ENCODE data around the gene LONRF2.

Gene LONRF2

DNA sequence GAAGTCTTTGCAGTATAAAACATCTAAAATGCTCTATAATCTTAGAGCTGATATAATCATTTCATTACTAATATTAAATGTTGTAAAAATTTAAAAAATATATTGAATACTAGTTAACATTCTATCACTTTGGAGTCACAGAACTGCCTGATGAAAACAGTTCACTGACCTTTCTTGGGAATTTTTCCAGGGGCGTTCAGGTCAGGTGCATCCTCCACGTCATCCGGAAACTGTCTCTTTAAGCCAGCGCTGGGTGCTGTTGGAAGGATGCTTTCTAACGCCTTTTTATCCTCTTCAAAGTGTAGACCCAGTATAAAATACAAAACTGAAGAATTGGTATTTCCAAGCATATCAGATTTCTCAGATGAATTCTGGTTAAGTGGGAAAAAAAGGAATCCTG, 22.8 kb downstream of the LONRF2 start:
- no peak for DNase-seq

DNA sequence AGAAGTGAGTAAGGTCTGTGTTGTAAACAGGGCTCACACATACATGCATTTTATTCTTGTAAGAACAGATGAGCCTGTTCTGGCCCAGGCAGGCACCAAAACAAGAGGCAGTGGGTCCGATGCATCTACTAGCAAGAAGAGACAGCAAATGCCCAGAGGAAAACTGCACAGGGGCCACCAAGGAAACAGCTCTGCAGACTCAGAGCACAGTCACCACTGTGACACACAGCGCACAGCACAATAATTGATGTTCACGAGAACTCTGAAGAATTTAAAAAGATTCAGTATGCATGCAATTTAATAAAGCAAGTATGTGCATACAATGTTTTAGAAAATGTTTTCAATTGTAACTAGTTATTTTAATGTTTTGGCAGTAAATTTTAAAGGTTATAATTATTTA, 24.8 kb downstream of the LONRF2 start:
- DNase-seq = no peak

DNA sequence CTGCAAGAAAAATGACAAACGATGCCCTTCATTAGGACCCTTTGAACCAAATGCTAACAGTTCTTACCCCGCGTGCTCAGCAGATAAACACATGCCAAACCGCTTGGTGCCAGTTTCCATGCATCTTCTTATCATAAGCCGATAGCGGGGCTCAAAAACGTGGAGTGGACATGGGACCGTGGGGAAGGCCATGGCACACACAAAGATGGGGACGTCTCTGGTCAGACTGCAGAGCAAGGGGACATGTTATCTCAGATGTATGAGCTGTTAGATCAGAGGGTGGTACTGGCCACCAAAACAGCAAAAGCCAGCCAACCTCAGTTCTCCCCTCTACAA, 28.2 kb downstream of the LONRF2 start:
- no peak for DNase-seq

DNA sequence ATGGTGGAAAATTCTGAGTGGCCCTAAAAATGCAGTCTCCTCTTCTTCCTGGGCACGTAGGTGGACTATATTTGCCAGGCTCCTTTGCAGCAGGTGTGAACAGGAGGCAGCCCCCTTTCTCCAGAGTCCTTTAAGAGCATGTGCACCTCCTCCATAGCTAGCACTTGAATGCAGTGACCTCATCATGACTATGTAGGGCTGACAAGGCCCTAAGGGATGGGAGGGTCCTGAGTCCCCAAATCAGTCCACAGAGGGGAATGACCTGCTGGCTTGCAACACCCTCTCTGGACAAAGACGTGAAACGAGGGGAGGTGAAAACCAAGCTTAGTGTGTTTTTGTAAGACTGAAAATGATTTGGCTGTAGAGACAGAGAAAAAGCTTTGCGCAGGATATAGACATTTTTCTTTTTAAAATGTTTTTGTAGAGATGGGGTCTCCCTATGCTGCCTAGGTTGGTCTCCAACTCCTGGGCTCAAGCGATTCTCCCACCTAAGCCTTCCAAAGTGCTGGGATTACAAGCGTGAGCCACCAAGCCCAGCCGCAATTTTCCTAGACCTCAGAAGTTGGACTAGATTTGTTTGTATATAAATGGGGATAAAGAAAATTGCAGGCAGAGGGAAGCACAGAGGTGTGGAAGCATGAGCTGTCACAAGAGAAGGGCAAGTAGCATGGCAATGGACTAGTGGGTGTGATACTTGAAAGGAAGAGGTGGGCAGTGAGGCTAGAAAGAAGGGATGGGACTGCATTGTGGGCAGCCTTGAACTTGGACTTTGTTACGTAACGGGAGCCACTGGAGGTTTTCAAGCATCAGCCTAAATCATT, 28.8 kb downstream of the LONRF2 start:
- no peak for DNase-seq

DNA sequence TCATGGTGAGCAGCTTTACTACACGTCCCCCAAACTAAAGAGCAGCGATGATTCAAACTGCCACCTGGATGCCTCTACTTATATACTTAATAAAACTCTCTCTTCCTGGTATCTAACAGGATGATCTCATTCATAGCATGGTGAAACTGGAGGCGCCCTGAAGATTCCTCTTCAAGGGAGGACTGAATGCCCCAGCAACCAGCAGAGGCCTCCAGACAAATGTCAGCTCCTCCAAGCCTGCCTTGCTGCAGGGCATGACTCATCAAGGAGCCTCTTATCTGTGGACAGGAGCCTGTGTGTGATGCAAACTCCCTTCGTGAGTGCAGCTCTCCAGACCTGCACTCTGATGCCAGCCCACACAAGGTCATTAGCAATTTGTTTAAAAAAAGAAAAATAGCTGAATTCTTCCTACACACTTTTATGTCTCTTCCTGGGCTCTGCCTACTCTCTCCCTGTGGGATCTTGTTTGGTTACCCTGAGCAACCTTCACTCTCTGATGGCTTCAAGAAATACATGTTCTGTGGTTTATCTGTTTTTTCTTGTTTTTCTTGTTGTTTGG, 30.2 kb downstream of the LONRF2 start:
- no peak for DNase-seq

DNA sequence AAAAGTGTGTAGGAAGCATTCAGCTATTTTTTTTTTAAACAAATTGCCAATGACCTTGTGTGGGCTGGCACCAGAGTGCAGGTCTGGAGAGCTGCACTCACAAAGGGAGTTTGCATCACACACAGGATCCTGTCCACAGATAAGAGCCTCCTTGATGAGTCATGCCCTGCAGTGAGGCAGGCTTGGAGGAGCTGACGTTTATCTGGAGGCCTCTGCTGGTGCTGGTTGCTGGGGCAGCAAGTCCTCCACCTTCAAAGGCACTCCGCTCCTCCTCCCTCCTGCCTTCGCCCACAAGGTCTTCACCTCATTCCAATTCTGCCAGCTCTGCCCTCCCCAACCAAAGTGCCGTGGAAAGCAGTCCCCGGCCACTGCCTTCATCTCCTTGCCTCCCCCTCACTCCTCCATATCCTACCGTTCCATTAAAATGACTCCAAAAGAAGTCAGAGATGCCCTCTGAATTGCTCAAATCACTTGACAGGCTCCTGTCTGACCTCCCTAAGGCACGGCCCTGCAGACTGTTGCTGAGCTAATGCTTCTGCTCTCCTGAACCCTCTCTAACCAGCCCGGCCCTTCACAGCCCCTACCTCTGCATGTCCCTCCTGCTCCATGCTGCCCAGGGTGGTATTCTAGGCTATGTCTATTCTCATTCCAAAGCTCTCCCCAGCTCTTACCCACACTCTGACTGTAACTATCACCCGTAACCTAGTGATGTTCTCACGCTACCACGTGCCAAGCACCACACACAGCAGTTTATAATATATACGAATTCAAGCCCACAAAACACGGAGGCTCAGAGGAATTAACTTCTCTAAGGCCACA, 30.9 kb downstream of the LONRF2 start:
- no peak for DNase-seq

DNA sequence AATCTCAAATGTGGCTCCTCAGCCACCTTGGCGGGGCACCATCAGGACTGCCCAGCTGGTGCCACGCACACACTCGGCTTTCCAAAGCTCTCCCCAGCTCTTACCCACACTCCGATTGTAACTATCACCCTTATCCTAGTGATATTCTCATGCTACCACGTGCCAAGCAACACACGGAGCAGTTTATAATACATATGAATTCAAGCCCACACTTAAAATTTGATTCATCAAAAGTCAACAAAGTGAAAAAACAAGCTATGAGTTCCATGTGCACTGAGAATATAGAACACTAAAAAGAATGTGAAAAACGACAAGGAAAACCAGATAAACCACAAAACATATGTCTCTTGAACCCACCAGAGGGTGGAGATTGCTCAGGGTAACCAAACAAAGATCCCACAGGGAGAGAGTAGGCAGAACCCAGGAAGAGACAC, 31.6 kb downstream of the LONRF2 start:
- no peak for DNase-seq

DNA sequence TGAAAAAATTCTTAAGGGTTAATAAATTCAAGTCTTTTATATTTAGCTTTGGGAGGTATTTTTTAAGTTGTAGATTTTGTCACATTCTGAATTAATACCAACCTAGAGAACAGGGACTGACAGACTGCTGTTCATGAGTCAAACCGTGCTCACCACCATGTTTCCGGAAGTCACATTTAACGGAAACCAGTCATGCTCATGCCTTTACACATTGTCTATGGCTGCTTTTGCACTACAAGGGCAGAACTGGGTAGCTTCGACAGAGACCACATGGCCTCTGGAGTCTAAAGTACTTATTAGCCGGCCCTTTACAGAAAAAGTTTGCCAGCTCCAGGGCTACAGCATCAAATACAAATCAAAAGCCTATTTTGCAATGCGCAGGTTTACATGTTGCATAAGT, 33.3 kb downstream of the LONRF2 start:
- DNase-seq = no peak

DNA sequence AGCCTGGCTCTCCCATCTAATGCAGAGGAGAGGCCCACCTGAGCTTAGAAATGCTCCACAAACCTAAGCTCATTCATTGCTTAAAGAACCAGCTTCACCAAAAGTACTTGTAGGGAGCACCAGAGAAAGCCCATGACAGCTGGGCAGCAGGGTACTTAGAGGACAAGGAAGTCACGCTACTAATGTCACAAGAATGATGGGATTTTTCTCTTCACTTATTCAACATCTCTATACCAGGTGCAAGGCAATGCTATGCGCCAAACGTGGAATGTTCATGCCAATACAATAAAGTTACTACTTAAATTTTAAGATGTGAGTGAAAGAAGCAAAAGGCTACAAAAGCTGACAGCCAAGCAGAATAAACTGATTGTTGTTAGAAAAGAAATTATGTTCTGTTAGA, 36.0 kb downstream of the LONRF2 start:
- DNase-seq = no peak

DNA sequence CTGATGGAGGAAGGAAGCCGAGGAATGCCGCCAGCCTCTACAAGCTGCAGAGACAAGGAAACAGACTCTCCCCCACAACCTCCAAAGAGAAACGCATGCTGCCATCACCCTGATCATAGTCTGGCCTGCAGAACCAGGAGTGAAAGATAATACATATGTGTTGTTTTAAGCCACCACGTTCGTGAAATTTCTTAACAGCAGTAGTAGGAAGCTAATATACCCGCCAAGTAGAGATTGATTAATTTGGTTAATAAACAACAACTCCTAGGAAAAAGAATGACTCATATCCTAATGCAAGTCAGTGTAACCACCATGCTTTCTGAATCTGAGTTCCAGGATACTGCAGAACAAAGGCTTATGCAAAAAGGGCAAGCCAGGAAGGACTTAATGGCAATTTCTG, 36.6 kb downstream of the LONRF2 start:
- DNase-seq = no peak

DNA sequence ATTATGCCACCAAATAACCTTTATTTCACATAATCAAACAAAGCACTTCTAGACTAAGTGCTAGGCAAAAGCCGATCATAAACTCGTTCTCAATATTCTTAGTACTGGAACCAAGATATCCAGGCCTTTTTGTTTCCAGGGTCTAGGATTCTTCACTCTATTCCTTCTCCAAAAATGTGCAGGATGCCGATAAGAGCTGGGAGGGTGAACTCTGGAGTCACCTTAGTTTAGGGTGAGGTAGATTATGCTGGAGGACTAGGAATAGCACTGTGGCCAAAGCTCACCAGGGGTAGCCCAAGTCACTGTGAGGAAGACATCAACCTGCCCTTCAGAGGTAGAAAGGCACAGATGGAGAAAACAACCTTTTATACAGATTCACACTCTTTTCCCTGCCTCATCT, 37.3 kb downstream of the LONRF2 start:
- DNase-seq = no peak

DNA sequence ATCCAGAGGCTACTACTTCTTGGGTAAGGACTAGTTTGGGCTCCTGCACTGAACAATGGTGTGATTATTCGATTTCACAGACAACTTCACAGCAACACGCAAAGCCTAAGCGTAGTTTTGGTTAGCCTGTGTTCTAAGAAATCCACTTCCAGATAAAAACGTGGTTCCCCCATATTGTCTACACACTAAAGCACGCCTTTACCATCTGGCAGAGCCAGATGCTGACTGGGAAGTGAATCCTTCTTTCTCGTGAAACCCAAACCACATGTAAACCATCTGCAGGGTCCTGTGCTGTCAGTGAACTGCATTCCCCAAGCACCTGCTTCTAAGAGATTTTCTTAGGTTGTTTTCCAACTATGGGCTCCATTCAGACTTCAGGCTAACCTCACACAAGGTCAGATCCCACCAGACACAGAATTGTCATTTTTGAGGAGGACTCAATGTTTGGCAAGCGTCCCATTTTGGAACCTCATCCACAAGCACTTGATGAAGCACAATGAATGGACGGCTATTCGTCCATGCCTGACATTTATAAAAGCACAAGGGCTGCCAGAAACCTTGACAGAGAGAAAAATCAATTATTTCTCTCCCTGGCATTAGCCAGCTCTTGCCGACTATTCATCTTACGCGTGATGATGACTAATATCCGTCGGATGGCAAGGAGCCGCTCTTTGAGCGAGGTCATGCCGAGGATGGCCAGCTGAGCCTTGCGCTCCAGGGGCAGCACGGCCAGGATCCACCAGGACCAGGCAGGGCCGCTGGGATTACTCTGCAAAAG, 38.4 kb downstream of the LONRF2 start:
- DNase-seq = no peak

DNA sequence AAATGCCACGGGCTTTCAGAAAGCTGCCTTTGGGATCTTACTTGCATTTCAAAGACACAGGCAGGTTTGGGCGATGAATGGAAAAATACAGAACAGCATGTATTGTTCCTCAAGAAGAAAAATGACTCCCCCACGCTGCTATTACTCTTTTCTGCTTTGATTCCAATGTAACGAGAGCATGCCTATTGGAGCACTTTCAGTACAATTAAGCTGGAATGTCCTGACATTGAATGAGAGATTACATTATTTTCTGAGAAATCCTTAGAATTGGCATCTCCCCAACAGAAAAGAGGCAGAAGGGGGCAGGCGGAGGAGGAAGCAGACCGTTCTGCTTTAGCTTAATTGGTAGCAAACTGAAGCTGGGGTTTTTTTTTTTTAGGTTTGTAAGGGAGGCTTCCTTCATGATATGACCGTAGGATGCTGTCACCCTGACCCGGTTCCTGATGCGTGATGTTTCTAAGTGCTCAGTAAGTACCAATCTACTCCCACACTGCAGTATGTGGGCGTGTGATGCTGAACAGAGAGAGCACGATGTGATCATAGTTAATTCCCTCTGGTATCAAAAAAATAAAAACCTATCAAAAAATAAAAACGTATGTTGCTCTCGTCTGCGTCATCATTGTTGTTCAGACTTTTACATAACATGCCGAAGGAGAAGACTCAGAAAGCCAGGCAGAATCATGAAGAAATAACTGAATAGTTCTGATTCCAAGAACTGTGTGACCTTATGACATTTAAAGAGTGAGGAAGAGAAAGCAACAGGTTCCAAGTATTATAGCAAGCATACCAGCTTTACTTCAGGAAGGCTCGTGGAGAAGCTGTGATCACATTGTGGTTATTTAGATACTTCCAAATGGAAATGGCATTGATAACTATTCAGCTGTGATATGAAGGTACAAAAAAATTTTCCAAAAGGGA, 40.5 kb downstream of the LONRF2 start:
- no peak for DNase-seq

DNA sequence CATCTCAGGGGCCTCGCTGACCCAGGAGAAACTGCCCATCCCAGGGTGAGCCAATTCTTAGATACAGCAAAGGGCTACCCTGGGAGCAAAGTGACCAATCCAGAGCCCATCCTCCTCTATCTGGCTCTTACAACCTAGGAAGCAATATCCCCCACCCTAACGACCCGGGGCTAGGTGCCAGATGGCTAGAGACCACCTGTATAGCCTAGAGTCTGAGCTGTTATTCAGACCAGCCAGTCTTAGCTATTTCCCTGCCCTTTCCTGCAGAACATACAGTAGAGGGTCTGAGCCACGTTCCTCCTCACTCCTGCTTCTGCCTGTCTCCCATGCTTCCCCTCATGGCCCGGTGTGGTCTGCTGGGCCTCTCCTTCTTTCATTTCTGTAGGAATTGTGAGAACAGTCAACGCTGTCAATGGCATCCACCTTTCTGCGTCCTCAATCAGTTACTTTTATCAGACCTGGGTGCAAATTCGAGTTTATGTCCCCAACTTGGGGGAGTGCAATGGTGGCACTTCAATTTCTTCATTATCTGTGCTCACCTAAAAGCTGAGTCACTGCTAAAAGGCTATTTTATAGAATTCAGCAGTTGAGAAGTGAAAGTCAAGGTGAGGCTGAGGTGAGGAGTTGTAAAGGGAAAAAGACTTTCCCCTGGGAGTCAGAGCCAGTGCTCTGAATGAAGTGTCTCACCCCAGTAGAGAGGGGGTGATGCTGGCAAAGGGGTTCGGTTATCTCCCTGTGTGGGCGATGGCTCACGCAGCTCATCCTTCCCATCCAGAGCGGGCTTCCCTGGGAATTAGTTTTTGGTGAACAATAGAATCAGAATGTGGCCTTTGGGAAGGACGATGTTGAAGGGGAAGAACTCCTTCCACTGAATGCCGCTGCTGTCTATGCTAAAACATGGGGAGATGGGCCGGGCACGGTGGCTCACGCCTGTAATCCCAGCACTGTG, 42.4 kb downstream of the LONRF2 start:
- DNase-seq = no peak

DNA sequence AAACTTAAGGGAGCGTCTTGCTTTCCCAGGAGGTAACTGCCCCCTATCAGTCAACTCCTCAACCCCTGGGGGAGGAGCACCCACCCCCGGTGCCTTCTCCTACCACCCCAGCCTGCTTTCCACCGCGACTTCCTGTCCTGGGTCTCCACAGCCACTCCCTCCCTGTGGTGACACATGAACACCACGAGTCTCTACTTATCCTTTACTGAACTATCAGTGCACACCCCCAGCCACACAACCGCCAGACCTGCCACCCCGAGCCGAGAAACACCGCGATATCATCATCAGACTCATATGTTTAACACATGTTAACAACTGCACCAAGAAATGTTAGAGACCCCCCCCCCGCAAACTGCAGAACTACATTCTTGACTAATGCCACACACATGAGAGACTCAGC, 43.3 kb downstream of the LONRF2 start:
- DNase-seq = no peak

DNA sequence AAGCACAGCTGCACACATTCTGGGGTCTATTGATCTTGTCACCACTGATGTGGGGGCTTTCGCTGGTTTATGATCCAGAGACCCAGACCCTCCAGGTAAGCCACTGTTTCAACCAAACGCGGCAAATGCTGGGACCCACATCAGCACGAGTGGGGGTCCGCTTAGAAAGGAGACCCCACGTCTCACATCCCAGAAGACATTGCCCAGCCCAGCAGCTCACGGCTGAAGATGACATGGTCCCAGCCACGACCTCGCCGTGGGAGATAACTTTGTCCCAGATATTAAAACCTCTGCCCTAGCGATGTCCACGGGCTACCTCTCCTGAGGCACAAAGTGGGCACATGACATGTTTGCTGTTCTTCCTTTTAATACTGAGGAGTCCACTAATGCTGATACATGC, 43.8 kb downstream of the LONRF2 start:
- DNase-seq = no peak

DNA sequence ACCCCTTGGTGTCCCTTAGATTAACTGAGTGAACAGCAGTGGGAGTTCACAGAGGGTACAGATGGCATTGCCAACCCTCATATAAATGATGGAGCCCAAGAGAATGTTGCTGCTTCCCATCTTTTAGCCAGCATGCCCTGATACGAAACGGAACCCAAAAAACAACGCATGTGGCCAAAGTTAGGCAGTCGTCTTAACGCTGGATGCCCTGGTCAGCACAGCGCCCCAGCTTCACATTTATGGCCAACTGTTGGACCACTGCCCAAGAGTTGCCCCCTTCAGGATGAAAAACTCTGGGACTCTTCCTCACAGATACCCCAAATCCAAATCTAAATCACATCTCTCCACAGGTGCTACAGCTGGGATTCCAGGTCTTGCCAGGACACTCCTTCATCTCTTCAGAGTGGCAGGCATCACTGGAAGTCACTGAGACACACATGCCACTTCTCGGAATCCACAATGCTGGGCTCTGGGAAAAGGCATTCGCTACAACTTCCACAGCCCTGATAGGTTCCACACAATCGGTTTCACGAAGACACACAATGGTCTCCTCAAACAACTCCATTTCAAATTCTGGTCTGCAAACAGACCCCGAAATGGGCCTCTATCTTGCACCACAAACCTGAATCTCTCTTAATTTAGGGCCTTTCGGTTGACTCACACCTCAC, 44.6 kb downstream of the LONRF2 start:
- no peak for DNase-seq

DNA sequence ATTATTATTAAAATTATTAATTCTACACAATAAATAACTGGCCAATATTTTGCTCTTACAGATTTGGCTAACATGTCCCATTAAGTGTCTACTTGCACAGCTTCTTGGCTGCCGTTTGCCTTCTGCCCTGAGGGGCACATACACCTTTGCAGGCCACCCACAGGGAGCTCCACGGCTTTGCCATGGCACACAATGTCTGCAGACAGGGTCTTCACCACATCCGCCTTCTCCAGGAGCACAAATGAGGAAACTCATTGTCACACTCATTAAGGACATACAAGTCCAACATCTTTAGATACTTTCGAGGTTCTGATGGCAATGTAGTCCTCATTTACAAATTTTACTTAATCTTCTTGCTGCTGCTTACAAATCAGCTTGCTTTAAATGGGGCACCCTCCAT, 45.6 kb downstream of the LONRF2 start:
- DNase-seq = no peak

DNA sequence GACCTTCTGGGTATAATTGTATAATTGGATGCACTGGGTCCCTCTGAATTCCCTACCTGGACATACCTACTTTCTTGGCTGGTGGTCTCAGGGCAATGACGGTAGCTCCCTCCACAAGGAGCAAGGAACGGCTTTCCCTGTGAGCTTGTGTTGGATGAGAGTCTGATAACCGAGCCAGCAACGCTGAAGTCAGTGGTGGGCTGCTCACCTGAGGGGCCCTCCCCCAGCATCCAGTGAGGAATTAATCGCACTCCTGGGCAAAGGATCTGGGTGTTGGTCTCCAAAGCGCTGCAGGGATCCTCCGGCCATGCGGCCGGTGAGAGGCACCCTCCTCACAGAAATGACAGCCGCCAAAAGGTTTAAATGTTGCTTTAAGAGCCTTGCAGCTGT, 47.1 kb downstream of the LONRF2 start:
- no peak for DNase-seq

DNA sequence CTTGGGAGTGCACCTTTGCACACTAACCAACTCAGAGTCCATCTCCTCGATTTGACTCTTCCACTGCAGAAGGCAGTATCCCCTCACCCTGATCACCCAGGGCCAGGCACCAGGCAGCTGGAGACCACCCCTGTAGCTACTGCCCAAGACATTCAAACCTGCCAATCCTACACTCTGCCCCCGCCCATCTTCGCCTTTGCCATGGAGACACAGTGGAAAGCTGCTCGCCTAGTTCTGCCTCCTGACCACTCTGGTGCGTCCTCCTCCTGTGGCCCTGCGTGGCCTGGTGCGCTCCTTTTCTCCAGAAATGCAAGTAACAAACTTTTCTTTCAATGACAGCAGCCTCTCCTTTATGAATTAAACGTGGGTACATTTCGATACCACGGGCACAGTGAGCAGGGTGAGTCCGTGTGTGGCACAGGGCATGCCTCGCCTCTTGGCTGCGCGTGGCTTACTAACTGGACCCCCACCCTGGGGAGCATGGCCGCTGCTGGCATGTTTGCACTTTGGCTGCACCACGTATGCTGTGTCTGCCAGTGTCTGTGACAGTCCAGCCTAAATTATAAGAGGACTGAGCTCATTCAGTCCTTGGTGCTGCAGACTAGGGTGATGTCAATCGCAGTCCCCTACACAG, 47.6 kb downstream of the LONRF2 start:
- DNase-seq = no peak
